CMK (cell line): ENCODE results near the gene SDK2.
"Not testable (repeated sequence)": the region's sequence is repeated elsewhere in the genome, so short reads cannot be mapped to it uniquely, and the experiment has no call there.

Experiments used
- DNase-seq: peaks from one replicate; pipeline ENCODE4 v3.0.0-alpha.2; 2010; ENCODE audit warnings: low read depth

Gene SDK2

GRCh38 chr17:73482251-73482716 lies 162.0 kb downstream of the SDK2 start:
- no peak for DNase-seq

- DNase-seq: no peak
Measured at GRCh38 chr17:73481676-73482075, 162.6 kb downstream of the SDK2 start.

GRCh38 chr17:73480740-73481139 lies 163.5 kb downstream of the SDK2 start:
- DNase-seq: no peak

GRCh38 chr17:73478768-73479424 lies 165.3 kb downstream of the SDK2 start:
- DNase-seq: no peak

- no peak for DNase-seq
Measured at GRCh38 chr17:73478334-73478733, 165.9 kb downstream of the SDK2 start.

GRCh38 chr17:73476890-73477350 lies 167.3 kb downstream of the SDK2 start:
- DNase-seq: no peak

- DNase-seq: peak; percentile 96
Measured at GRCh38 chr17:73474370-73474988, 169.8 kb downstream of the SDK2 start.

GRCh38 chr17:73472715-73473114 lies 171.5 kb downstream of the SDK2 start:
- not testable (repeated sequence) for DNase-seq

GRCh38 chr17:73471924-73472323 lies 172.3 kb downstream of the SDK2 start:
- no peak for DNase-seq

- DNase-seq: no peak
Measured at GRCh38 chr17:73470316-73470826, 173.9 kb downstream of the SDK2 start.

- no peak for DNase-seq
Measured at GRCh38 chr17:73469311-73469710, 174.9 kb downstream of the SDK2 start.

GRCh38 chr17:73468221-73468620 lies 176.0 kb downstream of the SDK2 start:
- no peak for DNase-seq

GRCh38 chr17:73467651-73468050 lies 176.6 kb downstream of the SDK2 start:
- DNase-seq: no peak

GRCh38 chr17:73466704-73467433 lies 177.4 kb downstream of the SDK2 start:
- no peak for DNase-seq

GRCh38 chr17:73465953-73466230 lies 178.4 kb downstream of the SDK2 start:
- DNase-seq: no peak

- no peak for DNase-seq
Measured at GRCh38 chr17:73465130-73465952, 178.9 kb downstream of the SDK2 start.

GRCh38 chr17:73464447-73464846 lies 179.8 kb downstream of the SDK2 start:
- no peak for DNase-seq

- no peak for DNase-seq
Measured at GRCh38 chr17:73463821-73464220, 180.4 kb downstream of the SDK2 start.

GRCh38 chr17:73462823-73463222 lies 181.4 kb downstream of the SDK2 start:
- DNase-seq: no peak

- no peak for DNase-seq
Measured at GRCh38 chr17:73459980-73460379, 184.3 kb downstream of the SDK2 start.

GRCh38 chr17:73455767-73456166 lies 188.5 kb downstream of the SDK2 start:
- no peak for DNase-seq

- no peak for DNase-seq
Measured at GRCh38 chr17:73455050-73455687, 189.1 kb downstream of the SDK2 start.
